CD4-positive, alpha-beta T cell treated with Interleukin-1 beta for 1 hour (primary cell): ENCODE results near the gene CSNK2B.

ENCODE experiments used
- DNase-seq, 2 donors: peaks; one replicate each; pipeline ENCODE4 v3.0.0-alpha.2; 2020 to 2022

CSNK2B gene

GRCh38 chr6:31662124-31662723, 3.7 kb upstream of the CSNK2B start:
- DNase-seq: no peak

GRCh38 chr6:31663126-31663960, 2.5 kb upstream of the CSNK2B start:
- DNase-seq: no peak

GRCh38 chr6:31663961-31664789, 1.7 kb upstream of the CSNK2B start:
- DNase-seq: peak in 1 of 2 donors; percentile 11

- peak; percentile 93 for DNase-seq
Observed at GRCh38 chr6:31664790-31665500, 935 bp upstream of the CSNK2B start, which contains the start of gene GPANK1. Gene GPANK1 (minus strand): TSS chr6:31664997. CDS start chr6:31664478, 519 bp downstream.

- no peak for DNase-seq
Observed at GRCh38 chr6:31666337-31666965, 571 bp downstream of the CSNK2B start.

- DNase-seq: no peak
Observed at GRCh38 chr6:31669676-31670075, 3.8 kb downstream of the CSNK2B start, which contains the start of gene LY6G5B. Gene LY6G5B (plus strand): TSS chr6:31669976. CDS start chr6:31670951, 975 bp downstream.

- no peak for DNase-seq
Observed at GRCh38 chr6:31676322-31676903, 10.5 kb downstream of the CSNK2B start.

GRCh38 chr6:31676904-31677303, 11.0 kb downstream of the CSNK2B start:
- DNase-seq: no peak

- no peak for DNase-seq
Observed at GRCh38 chr6:31677955-31678354, 12.1 kb downstream of the CSNK2B start.

GRCh38 chr6:31680226-31681134, 14.6 kb downstream of the CSNK2B start, which contains the start of gene LY6G5C:
Gene LY6G5C (minus strand): TSS chr6:31681067. CDS start chr6:31680373, 694 bp downstream.
- DNase-seq: peak; percentile 76 to 80

- peak; percentile 34 for DNase-seq
Observed at GRCh38 chr6:31681135-31681671, 15.3 kb downstream of the CSNK2B start.

GRCh38 chr6:31683591-31683990, 17.7 kb downstream of the CSNK2B start:
- DNase-seq: no peak

GRCh38 chr6:31686483-31686882, 20.6 kb downstream of the CSNK2B start:
- DNase-seq: no peak

GRCh38 chr6:31687321-31687720, 21.4 kb downstream of the CSNK2B start:
- no peak for DNase-seq

- no peak for DNase-seq
Observed at GRCh38 chr6:31687860-31688693, 22.2 kb downstream of the CSNK2B start.

GRCh38 chr6:31689249-31690110, 23.6 kb downstream of the CSNK2B start:
- peak in 1 of 2 donors; percentile 13 for DNase-seq

GRCh38 chr6:31690231-31691077, 24.6 kb downstream of the CSNK2B start:
- no peak for DNase-seq
